ENCODE results near the gene KAT5. TPM values are rescaled to one million over a fixed set of nuclear protein-coding genes. Genes with fewer than 3 reads are reported as not detected.
"Not testable (repeated sequence)": the region's sequence is repeated elsewhere in the genome, so short reads cannot be mapped to it uniquely, and the experiment has no call there.

The KAT5 gene
- total RNA-seq (2014; rRNA removed; shearing (Covaris generic)): 37.2 and 51.1 TPM in 2 replicates

DNA sequence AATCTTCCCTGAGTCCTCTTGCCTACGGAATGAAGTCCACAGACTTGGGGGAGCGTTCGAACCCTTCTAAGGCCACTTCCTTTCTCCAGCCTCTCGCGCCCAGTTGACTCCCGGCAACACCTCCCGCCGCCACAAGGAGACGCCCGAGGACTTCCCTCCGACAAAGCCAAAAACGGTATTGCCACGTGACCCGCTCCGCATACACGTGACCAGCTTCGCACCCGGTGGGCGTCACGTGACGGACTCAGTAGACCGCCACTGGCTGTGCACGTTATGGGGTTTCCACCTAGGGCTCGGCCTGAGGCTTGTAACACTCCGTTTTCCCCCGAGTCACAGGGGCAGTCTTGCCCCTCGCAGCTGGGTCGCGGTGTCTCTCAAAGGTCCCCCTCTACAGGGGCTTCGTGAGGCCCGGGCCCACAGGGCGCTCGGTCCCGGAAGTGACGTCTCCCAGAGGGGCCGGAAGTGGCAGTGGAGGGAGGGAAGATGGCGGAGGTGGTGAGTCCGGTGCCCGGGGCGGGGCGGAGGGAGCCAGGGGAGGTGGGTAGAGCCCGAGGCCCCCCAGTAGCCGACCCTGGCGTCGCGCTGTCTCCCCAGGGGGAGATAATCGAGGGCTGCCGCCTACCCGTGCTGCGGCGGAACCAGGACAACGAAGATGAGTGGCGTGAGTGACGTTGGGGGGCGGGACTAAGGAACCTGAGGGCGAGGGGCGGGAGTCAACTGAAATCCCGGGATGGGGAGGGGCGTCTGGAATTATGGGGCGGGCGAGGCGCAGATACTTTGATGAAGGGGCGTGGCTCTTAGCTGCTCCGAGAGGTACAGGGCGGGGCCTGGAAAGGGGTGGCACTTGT, at the start of gene KAT5:
Gene KAT5, plus strand, starts transcription at position 468 of the 848 bp plus-strand sequence. Its CDS starts 16 bp downstream, at position 484.
- Histone ChIP-seq H3K27me3 (ENCODE audit: control insufficient read depth, insufficient read depth, low read length) (peaks cover 1% of the 10 kb centered on the region; the same call in 1 of the 2 replicates), H3K36me3 (replicated peaks; ENCODE audit: control insufficient read depth, insufficient read depth, low read length) (peaks cover 24% of the 10 kb centered on the region), H3K4me3 (ENCODE audit: insufficient read depth, low read depth, low read length) (peak within 1 kb of the TSS; percentile 77)
- peak; percentile 98 for DNase-seq

GRCh38 chr11:65662799-65663638, 49.0 kb upstream of the KAT5 start, which contains the start of gene RELA:
Gene RELA (minus strand): TSS chr11:65662916. CDS start chr11:65662832, 84 bp downstream.
- Histone ChIP-seq H3K27me3 (ENCODE audit: control insufficient read depth, insufficient read depth, low read length) (no peaks in the 10 kb centered on the region), H3K4me3 (ENCODE audit: insufficient read depth, low read depth, low read length) (peak within 1 kb of the TSS; percentile 75)

GRCh38 chr11:65663639-65664200, 48.3 kb upstream of the KAT5 start:
- H3K4me3 ChIP-seq (ENCODE audit: insufficient read depth, low read depth, low read length): peak overlapping the region; percentile 75
- peaks cover 21% of the 10 kb centered on the region for H3K36me3 ChIP-seq (replicated peaks; ENCODE audit: control insufficient read depth, insufficient read depth, low read length)
- peak; percentile 79 for DNase-seq
- H3K27me3 ChIP-seq (ENCODE audit: control insufficient read depth, insufficient read depth, low read length): no peaks in the 10 kb centered on the region

More at GRCh38 chr11:65662799-65663638, 49.0 kb upstream of the KAT5 start, which contains the start of gene RELA:
- H3K36me3 ChIP-seq (replicated peaks; ENCODE audit: control insufficient read depth, insufficient read depth, low read length): peaks cover 27% of the 10 kb centered on the region
- peak; percentile 99 for DNase-seq

DNA sequence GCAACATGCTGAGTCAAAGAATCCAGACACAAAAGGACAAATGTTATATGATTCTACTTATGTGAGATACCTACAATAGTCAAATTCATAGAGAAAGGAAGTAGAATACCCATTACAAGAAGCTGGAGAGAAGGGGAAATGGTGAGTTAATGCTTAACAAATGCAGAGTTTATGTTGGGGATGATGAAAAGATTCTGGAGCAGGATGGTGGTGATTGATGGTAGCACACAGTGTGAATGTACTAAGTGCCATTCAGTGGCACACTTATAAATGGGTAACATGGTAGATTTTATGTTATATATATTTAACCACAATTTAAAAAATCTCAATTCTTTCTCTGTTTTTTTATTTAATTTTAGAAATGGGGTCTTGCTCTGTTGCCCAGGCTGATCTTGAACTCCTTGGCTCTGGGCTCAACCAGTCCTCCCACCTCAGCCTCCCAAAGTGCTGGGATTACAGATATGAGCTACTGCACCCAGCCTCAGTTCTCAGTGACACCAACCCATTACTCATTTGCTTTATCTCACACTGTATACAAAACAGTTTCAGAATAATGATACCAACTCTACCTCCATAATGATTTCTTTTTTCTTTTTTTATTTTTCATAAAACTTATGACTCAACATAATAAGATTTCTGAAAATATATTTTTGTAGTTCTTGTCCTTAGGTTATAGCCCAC, 39.7 kb upstream of the KAT5 start:
- no peaks in the 10 kb centered on the region for H3K27me3 ChIP-seq (ENCODE audit: control insufficient read depth, insufficient read depth, low read length)
- H3K36me3 ChIP-seq (replicated peaks; ENCODE audit: control insufficient read depth, insufficient read depth, low read length): no peaks in the 10 kb centered on the region

GRCh38 chr11:65672982-65673381, 39.1 kb upstream of the KAT5 start:
- H3K27me3 ChIP-seq (ENCODE audit: control insufficient read depth, insufficient read depth, low read length): no peaks in the 10 kb centered on the region
- no peak overlapping the region for H3K4me3 ChIP-seq (ENCODE audit: insufficient read depth, low read depth, low read length)
- H3K36me3 ChIP-seq (replicated peaks; ENCODE audit: control insufficient read depth, insufficient read depth, low read length): no peaks in the 10 kb centered on the region
- no peak for DNase-seq

More for the DNA sequence above, 39.7 kb upstream of the KAT5 start:
- no peak overlapping the region for H3K4me3 ChIP-seq (ENCODE audit: insufficient read depth, low read depth, low read length)
- DNase-seq: no peak

GRCh38 chr11:65680192-65680743, 31.8 kb upstream of the KAT5 start:
- no peak for DNase-seq
- no peaks in the 10 kb centered on the region; the same call in 1 of the 2 replicates for H3K27me3 ChIP-seq (ENCODE audit: control insufficient read depth, insufficient read depth, low read length)
- no peaks in the 10 kb centered on the region for H3K36me3 ChIP-seq (replicated peaks; ENCODE audit: control insufficient read depth, insufficient read depth, low read length)
- no peak overlapping the region for H3K4me3 ChIP-seq (ENCODE audit: insufficient read depth, low read depth, low read length)

DNA sequence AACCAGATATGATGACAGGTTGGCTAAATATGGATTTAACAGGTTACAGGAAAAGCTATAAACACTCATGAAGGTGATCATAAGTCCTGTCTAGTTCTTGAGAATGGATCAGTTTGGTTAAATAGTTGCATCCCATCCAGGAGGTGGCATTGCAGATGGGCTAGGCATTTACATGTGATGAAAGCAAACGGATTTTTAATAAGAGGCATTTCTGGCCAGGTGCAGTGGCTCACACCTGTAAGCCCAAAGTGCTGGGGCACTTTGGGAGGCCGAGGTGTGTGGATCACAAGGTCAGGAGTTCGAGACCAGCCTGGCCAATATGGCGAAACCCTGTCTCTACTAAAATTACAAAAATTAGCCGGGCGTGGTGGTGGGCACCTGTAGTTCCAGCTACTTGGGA, 28.6 kb upstream of the KAT5 start:
- H3K4me3 ChIP-seq (ENCODE audit: insufficient read depth, low read depth, low read length); DNase-seq; H3K27me3 ChIP-seq (ENCODE audit: control insufficient read depth, insufficient read depth, low read length); H3K36me3 ChIP-seq (replicated peaks; ENCODE audit: control insufficient read depth, insufficient read depth, low read length): not testable (repeated sequence)

GRCh38 chr11:65685981-65686380, 26.1 kb upstream of the KAT5 start:
- H3K4me3 ChIP-seq (ENCODE audit: insufficient read depth, low read depth, low read length): no peak overlapping the region
- H3K27me3 ChIP-seq (ENCODE audit: control insufficient read depth, insufficient read depth, low read length): no peaks in the 10 kb centered on the region; the same call in 1 of the 2 replicates
- no peaks in the 10 kb centered on the region for H3K36me3 ChIP-seq (replicated peaks; ENCODE audit: control insufficient read depth, insufficient read depth, low read length)
- no peak for DNase-seq

DNA sequence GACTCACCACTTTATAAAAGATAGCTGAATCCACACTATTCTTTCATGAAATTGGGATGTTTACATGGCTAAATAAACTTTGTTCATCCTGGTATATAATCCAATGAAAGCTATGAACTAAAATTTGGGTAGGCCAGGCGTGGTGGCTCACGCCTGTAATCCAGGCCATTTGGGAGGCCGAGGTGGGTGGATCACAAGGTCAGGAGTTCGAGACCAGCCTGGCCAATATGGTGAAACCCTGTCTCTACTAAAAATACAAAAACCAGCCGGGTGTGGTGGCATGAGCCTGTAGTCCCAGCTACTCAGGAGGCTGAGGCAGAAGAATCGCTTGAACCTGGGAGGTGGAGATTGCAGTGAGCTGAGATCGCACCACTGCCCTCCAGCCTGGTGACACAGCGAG, 20.2 kb upstream of the KAT5 start:
- not testable (repeated sequence) for DNase-seq; H3K36me3 ChIP-seq (replicated peaks; ENCODE audit: control insufficient read depth, insufficient read depth, low read length); H3K4me3 ChIP-seq (ENCODE audit: insufficient read depth, low read depth, low read length); H3K27me3 ChIP-seq (ENCODE audit: control insufficient read depth, insufficient read depth, low read length)

GRCh38 chr11:65692367-65692766, 19.7 kb upstream of the KAT5 start:
- no peaks in the 10 kb centered on the region for H3K27me3 ChIP-seq (ENCODE audit: control insufficient read depth, insufficient read depth, low read length)
- H3K4me3 ChIP-seq (ENCODE audit: insufficient read depth, low read depth, low read length): no peak overlapping the region
- no peaks in the 10 kb centered on the region for H3K36me3 ChIP-seq (replicated peaks; ENCODE audit: control insufficient read depth, insufficient read depth, low read length)
- no peak for DNase-seq

DNA sequence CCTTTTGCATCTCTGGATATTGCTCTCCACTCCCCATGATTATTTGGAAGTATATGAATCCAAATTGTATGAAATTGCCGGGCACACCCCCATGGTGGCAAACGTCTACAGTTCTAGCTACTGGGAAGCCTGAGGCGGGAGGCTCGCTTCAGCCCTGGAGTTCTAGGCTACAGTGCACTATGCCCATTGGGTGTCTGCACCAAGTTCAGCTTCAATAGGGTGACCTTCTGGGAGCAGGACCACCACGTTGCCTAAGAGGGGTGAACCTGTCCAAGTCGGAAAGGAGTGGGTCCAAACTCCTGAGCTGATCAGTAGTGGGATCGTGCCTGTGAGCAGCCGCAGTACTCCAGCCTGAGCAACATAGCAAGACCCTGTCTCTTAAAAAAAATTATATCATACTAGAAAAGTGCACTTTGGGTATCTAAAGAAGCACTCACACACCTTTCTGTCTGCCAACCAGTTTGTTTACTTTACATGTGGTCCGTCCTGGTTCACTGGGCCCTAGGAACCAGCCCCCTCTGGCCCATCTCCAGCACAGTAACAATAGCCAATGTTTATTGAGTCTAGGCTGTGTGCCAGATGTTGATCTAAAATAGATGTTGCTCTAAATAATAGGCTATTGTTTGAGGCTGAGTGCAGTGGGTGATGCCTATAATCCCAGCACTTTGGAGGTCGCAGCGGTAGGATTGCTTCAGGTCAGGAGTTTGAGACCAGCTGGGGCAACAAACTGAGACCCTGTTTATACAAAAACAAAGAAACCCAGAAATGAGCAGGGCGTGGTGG, 16.4 kb upstream of the KAT5 start:
- no peaks in the 10 kb centered on the region for H3K36me3 ChIP-seq (replicated peaks; ENCODE audit: control insufficient read depth, insufficient read depth, low read length)
- no peaks in the 10 kb centered on the region; the same call in 1 of the 2 replicates for H3K27me3 ChIP-seq (ENCODE audit: control insufficient read depth, insufficient read depth, low read length)
- H3K4me3 ChIP-seq (ENCODE audit: insufficient read depth, low read depth, low read length): no peak overlapping the region
- DNase-seq: no peak

DNA sequence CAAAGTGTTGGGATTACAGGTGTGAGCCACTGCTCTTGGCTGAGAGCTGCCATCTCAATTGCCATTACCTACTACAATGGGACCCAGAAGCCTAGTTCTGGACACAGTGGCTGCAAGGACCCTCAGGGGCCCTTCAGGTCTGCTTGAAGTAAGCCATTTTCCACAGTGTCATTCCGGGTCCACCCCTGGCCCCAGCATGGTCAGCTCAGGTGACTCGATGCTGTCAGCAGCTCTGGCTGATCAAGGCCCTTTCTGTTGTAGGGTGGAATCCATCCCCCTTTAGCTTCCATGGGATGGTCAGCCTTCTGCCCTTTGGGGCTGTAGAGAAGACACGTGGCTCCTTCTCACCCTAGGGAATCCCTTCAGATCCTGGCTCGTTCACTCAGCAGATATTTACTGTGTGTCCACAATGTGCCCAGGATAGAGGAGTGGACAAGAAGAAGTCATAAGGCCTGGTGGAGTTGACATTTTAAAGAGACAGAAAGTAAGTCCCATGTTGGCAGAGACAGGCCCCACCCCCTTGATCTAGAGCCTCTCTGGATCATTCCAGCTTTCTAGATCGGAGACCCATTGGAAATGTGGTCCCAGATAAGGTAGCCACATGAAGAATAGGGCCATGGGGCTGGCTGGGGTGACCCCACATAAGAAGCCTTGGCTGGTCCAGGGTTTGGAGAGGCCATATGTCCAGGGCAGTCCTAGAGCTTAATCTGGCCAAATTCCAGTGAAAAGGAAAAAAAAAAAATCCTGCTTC, 15.1 kb upstream of the KAT5 start:
- H3K36me3 ChIP-seq (replicated peaks; ENCODE audit: control insufficient read depth, insufficient read depth, low read length): no peaks in the 10 kb centered on the region
- no peak overlapping the region for H3K4me3 ChIP-seq (ENCODE audit: insufficient read depth, low read depth, low read length)
- DNase-seq: no peak
- no peaks in the 10 kb centered on the region; the same call in 1 of the 2 replicates for H3K27me3 ChIP-seq (ENCODE audit: control insufficient read depth, insufficient read depth, low read length)

Data from H7 (cell line).